Measurements from ENCODE around the gene KCNF1.

GRCh38 chr2:10939058-10939457 lies 27.3 kb downstream of the KCNF1 start:
- TF ChIP-seq POLR2A (IDR thresholded peaks at IDR 0.05) (no peak), CTCF (IDR thresholded peaks at IDR 0.05) (no peak), EP300 (IDR thresholded peaks at IDR 0.05) (no peak)
